Neuronal stem cell (in vitro differentiated cells): ENCODE results near the gene CXorf38.

Experiments
- DNase-seq: peaks from one replicate; pipeline ENCODE4 v3.0.0-alpha.2; 2013; ENCODE audit warnings: low spot score
- H2AFZ ChIP-seq: one replicate; pipeline ENCODE4 v1.6.1; 2013; ENCODE audit warnings: mild to moderate bottlenecking, low read length, inconsistent platforms
- H2AK5ac ChIP-seq: 2 replicates; pipeline ENCODE4 v1.6.1; 2013; ENCODE audit warnings: low read depth, mild to moderate bottlenecking, inconsistent platforms, low read length, moderate library complexity, mixed read lengths
- H2BK120ac ChIP-seq: 2 replicates; pipeline ENCODE4 v1.6.1; 2013; ENCODE audit warnings: low read depth, mild to moderate bottlenecking, inconsistent platforms, low read length, moderate library complexity, mixed read lengths
- H2BK12ac ChIP-seq: one replicate; pipeline ENCODE4 v1.6.1; 2013; ENCODE audit warnings: low read length, inconsistent platforms
- H2BK15ac ChIP-seq: 2 replicates; pipeline ENCODE4 v1.6.1; 2013; ENCODE audit warnings: mild to moderate bottlenecking, low read length, inconsistent platforms, mixed read lengths
- H2BK5ac ChIP-seq: one replicate; pipeline ENCODE4 v1.6.1; 2013; ENCODE audit warnings: inconsistent platforms, mild to moderate bottlenecking, low read length, moderate library complexity
- H3K14ac ChIP-seq: one replicate; pipeline ENCODE4 v1.6.1; 2013; ENCODE audit warnings: low read length, inconsistent platforms
- H3K18ac ChIP-seq: 2 replicates; pipeline ENCODE4 v1.6.1; 2013; ENCODE audit warnings: low read length, inconsistent platforms
- H3K23ac ChIP-seq: 2 replicates; pipeline ENCODE4 v1.6.1; 2013; ENCODE audit warnings: low read depth, mild to moderate bottlenecking, mixed read lengths, low read length, inconsistent platforms; ENCODE audit not compliant: poor library complexity
- H3K27ac ChIP-seq: replicated peaks from 3 replicates; pipeline ENCODE4 v1.5.1; 2013; ENCODE audit warnings: low read length, inconsistent platforms
- H3K27me3 ChIP-seq, 3 experiments: 2 replicates each; pipeline ENCODE4 v1.6.1; 2013; ENCODE audit warnings: low read length in 3 of 3, mild to moderate bottlenecking in 2 of 3, inconsistent platforms in 1 of 3, low read depth in 1 of 3, mixed read lengths in 1 of 3, moderate library complexity in 1 of 3; ENCODE audit not compliant: control insufficient read depth in 3 of 3, insufficient read depth in 3 of 3
- H3K36me3 ChIP-seq, 2 donors: replicated peaks in 1 of 2; 2 replicates each; pipeline ENCODE4 v1.6.1; 2013; ENCODE audit warnings: low read length in 2 of 2; ENCODE audit not compliant: control insufficient read depth in 2 of 2, insufficient read depth in 2 of 2
- H3K4ac ChIP-seq: 2 replicates; pipeline ENCODE4 v1.6.1; 2013; ENCODE audit warnings: inconsistent platforms, mild to moderate bottlenecking, low read length, moderate library complexity
- H3K4me1 ChIP-seq, 2 donors: 1 replicate in 1 of 2; 2 replicates in 1 of 2; pipeline ENCODE4 v1.6.1; 2013; ENCODE audit warnings: low read length in 2 of 2, low read depth in 1 of 2; ENCODE audit not compliant: control insufficient read depth in 2 of 2, insufficient read depth in 1 of 2
- H3K4me2 ChIP-seq: one replicate; pipeline ENCODE4 v1.6.1; 2013; ENCODE audit warnings: mild to moderate bottlenecking, low read length, inconsistent platforms; ENCODE audit not compliant: insufficient read depth, poor library complexity, severe bottlenecking
- H3K4me3 ChIP-seq, 2 donors: 2 replicates each; pipeline ENCODE4 v1.5.1; 2013; ENCODE audit warnings: low read length in 2 of 2, mild to moderate bottlenecking in 2 of 2, inconsistent platforms in 1 of 2, moderate library complexity in 1 of 2
- H3K79me1 ChIP-seq: one replicate; pipeline ENCODE4 v1.6.1; 2013; ENCODE audit warnings: low read depth, mild to moderate bottlenecking, inconsistent platforms, low read length, moderate library complexity
- H3K9ac ChIP-seq: one replicate; pipeline ENCODE4 v1.6.1; 2013; ENCODE audit warnings: mild to moderate bottlenecking, low read depth, low read length, inconsistent platforms; ENCODE audit not compliant: poor library complexity
- H3K9me3 ChIP-seq, 2 donors: replicated peaks in 1 of 2; 2 replicates each; pipeline versions ENCODE3 to v1.6.1; 2013; ENCODE audit warnings: low read length in 2 of 2, mild to moderate bottlenecking in 2 of 2, inconsistent platforms in 1 of 2, low read depth in 1 of 2, mixed read lengths in 1 of 2, moderate library complexity in 1 of 2; ENCODE audit not compliant: control insufficient read depth in 2 of 2, insufficient read depth in 1 of 2
- H4K8ac ChIP-seq: one replicate; pipeline ENCODE4 v1.6.1; 2013; ENCODE audit warnings: low read depth, mild to moderate bottlenecking, inconsistent platforms, low read length, moderate library complexity
- H4K91ac ChIP-seq: one replicate; pipeline ENCODE4 v1.6.1; 2013; ENCODE audit warnings: low read length, low read depth, mild to moderate bottlenecking, inconsistent platforms; ENCODE audit not compliant: poor library complexity
- WGBS, 2 donors: extraction: QIAGEN DNeasy Blood & Tissue Kit; methylation state at CpG; one replicate each; pipeline ENCODE4 v1.1.7; 2013; ENCODE audit warnings: missing lambda C conversion rate in 2 of 2, mixed read lengths in 1 of 2; ENCODE audit not compliant: insufficient read length in 2 of 2, insufficient replicate concordance in 1 of 2; ENCODE audit errors: extremely low coverage in 2 of 2; 5-methylcytosine and 5-hydroxymethylcytosine counted together

Gene CXorf38

GRCh38 chrX:40685362-40685918 is 38.1 kb upstream of the CXorf38 start:
- Histone ChIP-seq H3K23ac (no peak overlapping the region), H2AFZ (no peak overlapping the region), H2BK12ac (no peak overlapping the region), H3K27ac (peak overlapping the region; percentile 61), H3K9me3 (no peaks in the 10 kb centered on the region), H2AK5ac (no peak overlapping the region), H3K9ac (no peak overlapping the region), H4K91ac (no peak overlapping the region), H4K8ac (no peak overlapping the region), H3K14ac (no peak overlapping the region), H2BK120ac (no peak overlapping the region), H3K18ac (no peak overlapping the region), H2BK15ac (no peak overlapping the region), H2BK5ac (no peak overlapping the region), H3K4me2 (no peak overlapping the region), H3K36me3 (peaks cover 2 to 61% of the 10 kb centered on the region in 2 donors), H3K79me1 (no peaks in the 10 kb centered on the region), H3K4me1 (peaks cover 0 to 8% of the 10 kb centered on the region in 2 donors), H3K27me3 (no peaks in the 10 kb centered on the region), H3K4ac (no peak overlapping the region), H3K4me3 (no peak overlapping the region)
- no CpG with 5 or more reads among the region's 4 CpGs for WGBS, 2 donors
- DNase-seq = no peak

GRCh38 chrX:40684092-40684491 is 36.7 kb upstream of the CXorf38 start:
- no peak overlapping the region for H3K4me3 ChIP-seq

GRCh38 chrX:40683245-40683644 is 35.9 kb upstream of the CXorf38 start:
- H4K8ac ChIP-seq = no peak overlapping the region
- H3K18ac ChIP-seq = no peak overlapping the region
- no peak overlapping the region for H2AFZ ChIP-seq
- peaks cover 0 to 8% of the 10 kb centered on the region in 2 donors for H3K4me1 ChIP-seq
- H3K9me3 ChIP-seq = no peaks in the 10 kb centered on the region
- no peak overlapping the region for H4K91ac ChIP-seq
- no peaks in the 10 kb centered on the region for H3K27me3 ChIP-seq
- H2BK5ac ChIP-seq = no peak overlapping the region
- no peak overlapping the region for H3K4ac ChIP-seq
- H3K36me3 ChIP-seq = peaks cover 0 to 71% of the 10 kb centered on the region in 2 donors
- H3K14ac ChIP-seq = no peak overlapping the region
- no peak overlapping the region for H3K27ac ChIP-seq
- no peak overlapping the region for H3K9ac ChIP-seq
- no peak overlapping the region for H2BK15ac ChIP-seq
- DNase-seq = no peak
- H2AK5ac ChIP-seq = no peak overlapping the region
- H3K4me2 ChIP-seq = no peak overlapping the region
- H2BK120ac ChIP-seq = no peak overlapping the region
- H2BK12ac ChIP-seq = peak overlapping the region; percentile 22
- WGBS, 2 donors = no CpG with 5 or more reads among the region's 3 CpGs
- no peak overlapping the region for H3K23ac ChIP-seq
- H3K79me1 ChIP-seq = no peaks in the 10 kb centered on the region
- H3K4me3 ChIP-seq = no peak overlapping the region

More at GRCh38 chrX:40684092-40684491, 36.7 kb upstream of the CXorf38 start:
- Histone ChIP-seq H3K18ac (no peak overlapping the region), H3K4me1 (peaks cover 0 to 8% of the 10 kb centered on the region in 2 donors), H3K9me3 (no peaks in the 10 kb centered on the region), H3K4me2 (no peak overlapping the region), H4K91ac (no peak overlapping the region), H2BK15ac (no peak overlapping the region), H4K8ac (no peak overlapping the region), H3K36me3 (peaks cover 0 to 67% of the 10 kb centered on the region in 2 donors), H2BK120ac (no peak overlapping the region), H3K14ac (no peak overlapping the region), H3K4ac (no peak overlapping the region), H3K79me1 (no peaks in the 10 kb centered on the region), H2BK5ac (no peak overlapping the region), H3K9ac (no peak overlapping the region), H3K27me3 (no peaks in the 10 kb centered on the region), H2AFZ (no peak overlapping the region), H2BK12ac (no peak overlapping the region), H2AK5ac (no peak overlapping the region), H3K27ac (no peak overlapping the region), H3K23ac (no peak overlapping the region)
- DNase-seq = no peak
- no CpG with 5 or more reads among the region's 1 CpG for WGBS, 2 donors

GRCh38 chrX:40671126-40671525 is 23.8 kb upstream of the CXorf38 start:
- Histone ChIP-seq H3K27me3 (no peaks in the 10 kb centered on the region), H2BK12ac (no peak overlapping the region), H3K79me1 (peaks cover 1% of the 10 kb centered on the region), H3K4me1 (no peaks in the 10 kb centered on the region), H2BK120ac (no peak overlapping the region), H3K27ac (no peak overlapping the region), H3K23ac (no peak overlapping the region), H4K91ac (no peak overlapping the region), H2AK5ac (no peak overlapping the region), H4K8ac (no peak overlapping the region), H2BK15ac (no peak overlapping the region), H3K36me3 (peaks cover 13 to 92% of the 10 kb centered on the region in 2 donors), H2BK5ac (no peak overlapping the region), H3K9ac (no peak overlapping the region), H3K18ac (no peak overlapping the region), H2AFZ (no peak overlapping the region), H3K14ac (no peak overlapping the region), H3K9me3 (no peaks in the 10 kb centered on the region), H3K4me3 (no peak overlapping the region), H3K4ac (no peak overlapping the region), H3K4me2 (no peak overlapping the region)
- WGBS, 2 donors = no CpG with 5 or more reads among the region's 6 CpGs
- DNase-seq = no peak
